ENCODE results near the gene CHD2. TPM values are rescaled to one million over a fixed set of nuclear protein-coding genes. Genes with fewer than 3 reads are reported as not detected.

Gene CHD2
- total RNA-seq, 1 experiment from 2014 or later: 63.3 TPM

GRCh38 chr15:92904722-92905571 lies 4.8 kb downstream of the CHD2 start:
- H4K91ac ChIP-seq (ENCODE audit: insufficient read length, low read depth, low read length): no peak overlapping the region
- peak overlapping the region; percentile 73 for H3K4me2 ChIP-seq (ENCODE audit: insufficient read depth, insufficient read length, low read length)
- no CpG with 5 or more reads among the region's 16 CpGs for WGBS (ENCODE audit: extremely low coverage, insufficient read length, low lambda C conversion rate)
- TF ChIP-seq, protein P1, sequence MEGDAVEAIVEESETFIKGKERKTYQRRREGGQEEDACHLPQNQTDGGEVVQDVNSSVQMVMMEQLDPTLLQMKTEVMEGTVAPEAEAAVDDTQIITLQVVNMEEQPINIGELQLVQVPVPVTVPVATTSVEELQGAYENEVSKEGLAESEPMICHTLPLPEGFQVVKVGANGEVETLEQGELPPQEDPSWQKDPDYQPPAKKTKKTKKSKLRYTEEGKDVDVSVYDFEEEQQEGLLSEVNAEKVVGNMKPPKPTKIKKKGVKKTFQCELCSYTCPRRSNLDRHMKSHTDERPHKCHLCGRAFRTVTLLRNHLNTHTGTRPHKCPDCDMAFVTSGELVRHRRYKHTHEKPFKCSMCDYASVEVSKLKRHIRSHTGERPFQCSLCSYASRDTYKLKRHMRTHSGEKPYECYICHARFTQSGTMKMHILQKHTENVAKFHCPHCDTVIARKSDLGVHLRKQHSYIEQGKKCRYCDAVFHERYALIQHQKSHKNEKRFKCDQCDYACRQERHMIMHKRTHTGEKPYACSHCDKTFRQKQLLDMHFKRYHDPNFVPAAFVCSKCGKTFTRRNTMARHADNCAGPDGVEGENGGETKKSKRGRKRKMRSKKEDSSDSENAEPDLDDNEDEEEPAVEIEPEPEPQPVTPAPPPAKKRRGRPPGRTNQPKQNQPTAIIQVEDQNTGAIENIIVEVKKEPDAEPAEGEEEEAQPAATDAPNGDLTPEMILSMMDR (conservative IDR thresholded peaks at IDR 0.05): no peak
- no peak overlapping the region for H4K5ac ChIP-seq (ENCODE audit: insufficient read length, low read depth, low read length)
- DNase-seq: no peak
- Mint-ChIP-seq H3K27me3 (ENCODE audit: low read depth) (no peaks in the 10 kb centered on the region), H3K9me3 (no peaks in the 10 kb centered on the region; a peak in 1 of 5 replicates), H3K36me3 (ENCODE audit: insufficient read depth in 1 of 3, low read depth in 3 of 3) (peaks cover 25 to 50% (median 42%) of the 10 kb centered on the region in 3 experiments), H3K4me3 (peak overlapping the region; percentile 93 to 97), H3K4me1 (peaks cover 57% of the 10 kb centered on the region in 2 experiments), H3K27ac (peak overlapping the region; percentile 46 to 97 (median 97); a peak in 5 of 7 replicates)
- H2BK120ac ChIP-seq (ENCODE audit: low read depth, low read length, poor library complexity, severe bottlenecking): no peak overlapping the region
- no peaks in the 10 kb centered on the region for H4K20me1 ChIP-seq (ENCODE audit: control insufficient read depth, insufficient read depth, insufficient read length)
- H3K18ac ChIP-seq (ENCODE audit: insufficient read length, low read depth, low read length): no peak overlapping the region
- no peak overlapping the region for H3T11ph ChIP-seq (ENCODE audit: low read length)
- H3K14ac ChIP-seq (ENCODE audit: insufficient read depth, low read length): no peak overlapping the region
- H4K8ac ChIP-seq (replicated peaks; ENCODE audit: insufficient read length, low read depth, low read length): no peak overlapping the region
- peaks cover 12% of the 10 kb centered on the region for H3K23me2 ChIP-seq (ENCODE audit: insufficient read length, low read depth, low read length, poor library complexity, severe bottlenecking)
- H3K27me3 ChIP-seq (ENCODE audit: insufficient read depth, low read length): no peaks in the 10 kb centered on the region
- H3K23ac ChIP-seq (ENCODE audit: insufficient read length, low read depth, low read length): no peak overlapping the region
- no peak overlapping the region for H3K4ac ChIP-seq (ENCODE audit: low read depth, low read length)
- H2BK5ac ChIP-seq (ENCODE audit: insufficient read length, low read length): no peak overlapping the region
- H2AFZ ChIP-seq (ENCODE audit: low read length): no peak overlapping the region
- no peak overlapping the region for H2BK12ac ChIP-seq (ENCODE audit: insufficient read length, low read depth, low read length)
- H3K79me1 ChIP-seq (ENCODE audit: insufficient read depth, low read depth, low read length, poor library complexity, severe bottlenecking): no peaks in the 10 kb centered on the region
- peak overlapping the region; percentile 64 for H3K9ac ChIP-seq (ENCODE audit: extremely low read depth, insufficient read length, low read length)
- H2BK20ac ChIP-seq (ENCODE audit: low read depth, low read length, poor library complexity, severe bottlenecking): no peak overlapping the region
- peaks cover 53% of the 10 kb centered on the region for H3K79me2 ChIP-seq (ENCODE audit: insufficient read depth, low read length)
- H3K27ac ChIP-seq (ENCODE audit: insufficient read length, low read depth, low read length): peak overlapping the region; percentile 36
- H3K4me1 ChIP-seq (ENCODE audit: insufficient read depth, low read length): 0 out of 2 replicates have a peak, but pooled peaks cover 2% of the 10 kb centered on the region
- H2BK15ac ChIP-seq (ENCODE audit: low read depth, low read length): no peak overlapping the region
- H3K9me3 ChIP-seq (ENCODE audit: control insufficient read depth, low read depth, low read length): no peaks in the 10 kb centered on the region
- H3K56ac ChIP-seq (ENCODE audit: insufficient read length, low read depth, low read length): no peak overlapping the region
- H2AK5ac ChIP-seq (ENCODE audit: insufficient read length, low read length): no peak overlapping the region

All from H9 (cell line).